ENCODE measurements around the gene IFT88.

The IFT88 gene

DNA sequence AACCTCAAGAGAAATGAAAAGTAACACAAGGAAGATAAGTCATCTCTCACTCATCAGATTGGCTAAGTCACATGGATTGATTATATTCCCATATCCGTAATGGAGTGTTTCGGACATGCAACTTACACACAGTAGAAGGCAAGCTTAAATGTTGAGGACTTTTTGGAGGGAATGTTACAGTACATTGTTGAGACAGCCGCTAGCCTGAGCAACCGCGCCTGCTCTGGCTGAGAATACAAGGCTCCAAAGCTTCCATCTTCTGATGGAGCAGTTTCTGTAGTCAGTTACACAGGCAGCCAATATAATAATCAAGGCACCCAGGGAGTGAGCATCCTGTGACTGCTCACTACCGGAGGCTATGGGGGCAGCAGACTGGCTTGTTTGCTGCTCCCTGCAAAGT lies 40.3 kb upstream of the IFT88 start:
- TF ChIP-seq, protein P1, sequence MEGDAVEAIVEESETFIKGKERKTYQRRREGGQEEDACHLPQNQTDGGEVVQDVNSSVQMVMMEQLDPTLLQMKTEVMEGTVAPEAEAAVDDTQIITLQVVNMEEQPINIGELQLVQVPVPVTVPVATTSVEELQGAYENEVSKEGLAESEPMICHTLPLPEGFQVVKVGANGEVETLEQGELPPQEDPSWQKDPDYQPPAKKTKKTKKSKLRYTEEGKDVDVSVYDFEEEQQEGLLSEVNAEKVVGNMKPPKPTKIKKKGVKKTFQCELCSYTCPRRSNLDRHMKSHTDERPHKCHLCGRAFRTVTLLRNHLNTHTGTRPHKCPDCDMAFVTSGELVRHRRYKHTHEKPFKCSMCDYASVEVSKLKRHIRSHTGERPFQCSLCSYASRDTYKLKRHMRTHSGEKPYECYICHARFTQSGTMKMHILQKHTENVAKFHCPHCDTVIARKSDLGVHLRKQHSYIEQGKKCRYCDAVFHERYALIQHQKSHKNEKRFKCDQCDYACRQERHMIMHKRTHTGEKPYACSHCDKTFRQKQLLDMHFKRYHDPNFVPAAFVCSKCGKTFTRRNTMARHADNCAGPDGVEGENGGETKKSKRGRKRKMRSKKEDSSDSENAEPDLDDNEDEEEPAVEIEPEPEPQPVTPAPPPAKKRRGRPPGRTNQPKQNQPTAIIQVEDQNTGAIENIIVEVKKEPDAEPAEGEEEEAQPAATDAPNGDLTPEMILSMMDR (IDR thresholded peaks at IDR 0.05; ENCODE audit: low read depth, low read length, missing control alignments): no peak
- H3K4me3 ChIP-seq (ENCODE audit: low read depth, low read length): peak overlapping the region; percentile 93; the same call in 1 of the 2 replicates
- DNase-seq (ENCODE audit: low read depth): no peak

DNA sequence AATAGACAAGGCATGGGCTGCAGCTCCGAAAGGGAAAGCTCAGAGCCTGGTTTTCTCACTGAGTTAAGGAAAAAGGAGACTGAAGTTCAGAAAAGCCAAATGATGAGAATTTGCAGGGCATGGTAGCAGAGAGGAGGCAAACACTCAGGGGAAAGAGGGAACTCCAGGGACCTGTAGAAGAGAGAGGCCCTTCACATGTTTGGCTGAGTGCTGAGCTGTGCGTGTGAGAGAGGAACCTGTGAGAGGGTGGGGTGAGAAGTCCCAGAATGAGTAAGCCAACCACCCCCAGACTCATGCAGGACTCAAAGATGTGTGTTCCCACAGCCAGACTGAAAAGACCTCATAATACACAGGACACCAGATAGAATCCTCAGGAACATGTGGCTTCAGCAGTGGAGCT lies 38.5 kb upstream of the IFT88 start:
- TF ChIP-seq, protein P1 (IDR thresholded peaks at IDR 0.05; ENCODE audit: low read depth, low read length, missing control alignments): no peak
- DNase-seq (ENCODE audit: low read depth): no peak
- no peak overlapping the region for H3K4me3 ChIP-seq (ENCODE audit: low read depth, low read length)

DNA sequence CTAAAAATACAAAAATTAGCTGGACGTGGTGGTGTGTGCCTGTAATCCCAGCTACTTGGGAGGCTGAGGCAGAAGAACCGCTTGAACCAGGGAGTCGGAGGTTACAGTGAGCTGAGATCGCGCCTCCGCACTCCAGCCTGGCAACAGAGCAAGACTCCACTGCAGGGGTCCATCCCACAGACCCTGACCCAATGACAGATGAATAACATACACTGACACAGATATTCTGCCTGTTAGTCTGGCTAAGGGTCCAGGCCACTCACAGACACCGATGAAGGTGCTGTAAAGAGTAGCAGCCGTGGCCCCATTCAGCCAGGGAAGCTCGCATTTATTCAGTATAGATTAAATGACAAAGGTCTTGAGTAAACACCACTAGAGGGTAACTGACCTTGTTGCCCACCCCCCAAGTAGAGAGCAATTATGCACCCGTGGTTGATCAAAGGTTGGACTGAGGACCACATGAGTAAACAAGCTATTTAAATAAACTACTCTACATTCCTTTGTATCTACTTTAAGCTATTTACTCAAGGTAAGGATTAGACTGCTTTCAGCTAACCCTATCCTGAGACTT lies 32.8 kb upstream of the IFT88 start:
- DNase-seq (ENCODE audit: low read depth): no peak
- no peak overlapping the region for H3K4me3 ChIP-seq (ENCODE audit: low read depth, low read length)
- TF ChIP-seq, protein P1 (IDR thresholded peaks at IDR 0.05; ENCODE audit: low read depth, low read length, missing control alignments): no peak

DNA sequence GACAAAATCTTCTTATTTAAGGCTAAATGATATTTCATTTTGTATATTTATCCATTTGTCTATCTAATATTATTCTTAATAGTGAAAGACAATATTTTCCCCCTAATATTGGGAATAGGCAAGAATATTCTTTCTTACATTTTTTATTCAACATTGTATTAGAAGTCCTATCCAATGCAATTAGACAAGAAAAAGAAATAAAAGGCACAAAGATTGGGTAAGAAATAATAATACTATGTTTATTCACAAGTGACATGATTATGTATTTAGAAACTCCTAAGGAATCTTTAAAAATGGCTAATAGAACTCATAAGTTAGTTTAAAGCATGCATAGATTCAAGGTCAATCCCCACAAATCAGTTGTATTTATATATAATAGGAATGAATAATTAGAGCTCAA lies 30.0 kb upstream of the IFT88 start:
- no peak for DNase-seq (ENCODE audit: low read depth)
- TF ChIP-seq, protein P1 (IDR thresholded peaks at IDR 0.05; ENCODE audit: low read depth, low read length, missing control alignments): no peak
- no peak overlapping the region for H3K4me3 ChIP-seq (ENCODE audit: low read depth, low read length)

DNA sequence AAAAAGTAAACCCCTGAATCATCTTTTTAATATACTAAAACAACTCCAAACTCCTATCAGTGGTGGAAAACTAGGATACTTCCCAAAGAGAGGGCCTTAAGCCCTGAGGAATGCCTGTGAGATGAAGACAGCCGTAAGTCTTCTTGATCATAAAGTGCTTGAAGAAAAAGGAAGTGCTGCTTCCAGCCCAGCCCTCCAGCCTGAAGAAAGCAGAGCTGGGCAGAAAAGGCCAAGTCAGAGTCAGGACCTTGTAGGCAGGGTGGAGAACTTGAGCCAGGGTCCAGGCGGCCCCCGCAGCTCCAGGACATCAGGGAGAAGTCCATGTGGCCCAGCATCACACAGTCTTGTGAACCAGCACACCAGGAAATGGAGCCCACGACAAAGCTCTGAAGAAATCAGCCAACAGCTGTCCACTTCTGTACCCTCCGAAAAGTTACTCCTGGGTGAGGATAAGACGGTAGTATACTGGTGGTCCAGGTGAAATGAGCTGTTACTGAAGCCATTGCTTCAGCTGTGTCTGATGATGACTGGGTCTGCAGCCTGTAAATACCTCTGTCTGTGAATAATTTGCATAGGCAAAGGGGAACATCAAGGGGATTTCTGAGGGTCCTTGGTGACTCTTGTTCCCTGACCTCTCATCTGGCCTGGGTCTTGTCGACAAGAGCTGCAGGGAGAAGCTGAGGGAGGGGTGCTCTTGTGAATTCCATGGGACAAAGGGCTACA lies 22.6 kb upstream of the IFT88 start:
- DNase-seq (ENCODE audit: low read depth): no peak
- H3K4me3 ChIP-seq (ENCODE audit: low read depth, low read length): no peak overlapping the region
- TF ChIP-seq, protein P1 (IDR thresholded peaks at IDR 0.05; ENCODE audit: low read depth, low read length, missing control alignments): no peak

DNA sequence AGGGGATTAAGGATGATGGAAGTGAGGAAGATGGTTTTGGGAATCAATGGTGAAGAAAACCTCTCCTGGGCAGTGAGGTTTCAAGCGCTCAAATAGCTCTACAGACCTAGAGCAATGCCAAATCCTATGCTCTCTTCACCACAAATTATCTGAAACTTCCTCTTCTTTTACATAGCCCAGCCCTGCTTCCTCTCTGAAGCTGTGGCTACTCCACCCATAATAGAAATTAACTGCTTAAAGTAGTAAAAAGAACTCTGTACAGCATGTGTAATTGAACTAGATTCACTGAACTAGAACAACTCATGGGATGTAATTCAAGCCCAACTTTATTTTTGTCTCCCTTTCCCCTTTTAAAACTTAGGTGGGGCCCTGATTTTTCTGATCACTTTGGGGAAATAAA lies 20.4 kb upstream of the IFT88 start:
- TF ChIP-seq, protein P1 (IDR thresholded peaks at IDR 0.05; ENCODE audit: low read depth, low read length, missing control alignments): no peak
- H3K4me3 ChIP-seq (ENCODE audit: low read depth, low read length): no peak overlapping the region
- DNase-seq (ENCODE audit: low read depth): no peak

DNA sequence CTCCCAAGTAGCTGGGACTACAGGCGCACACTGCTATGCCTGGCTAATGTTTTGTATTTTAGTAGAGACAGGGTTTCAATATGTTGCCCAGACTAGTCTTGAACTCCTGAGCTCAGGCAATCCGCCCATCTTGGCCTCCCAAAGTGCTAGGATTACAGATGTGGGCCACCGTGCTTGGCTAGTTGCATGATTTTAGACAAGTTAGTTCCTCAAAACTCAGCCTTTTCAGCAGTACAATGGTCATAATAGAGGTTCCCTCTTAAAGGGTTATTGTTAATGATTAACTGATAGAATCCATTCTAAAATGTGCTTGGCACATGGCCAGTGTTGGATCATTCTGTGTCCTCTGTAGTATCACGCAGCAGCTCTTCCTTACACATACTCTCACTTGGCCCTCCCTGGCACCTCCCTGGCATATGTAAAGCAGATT lies 19.5 kb upstream of the IFT88 start:
- H3K4me3 ChIP-seq (ENCODE audit: low read depth, low read length): no peak overlapping the region
- TF ChIP-seq, protein P1 (IDR thresholded peaks at IDR 0.05; ENCODE audit: low read depth, low read length, missing control alignments): no peak
- no peak for DNase-seq (ENCODE audit: low read depth)
